Measurements from ENCODE around the gene SLC16A13. TPM values are rescaled to one million over a fixed set of nuclear protein-coding genes. Genes with fewer than 3 reads are reported as not detected.

The SLC16A13 gene
- total and polyA plus RNA-seq, 2 experiments from 2014 or later = 4.0 to 5.8 TPM

- Histone ChIP-seq H3K4me3 (no peak overlapping the region), H3K9me3 (ENCODE audit: low read depth) (no peaks in the 10 kb centered on the region), H3K36me3 (no peaks in the 10 kb centered on the region), H3K27me3 (no peaks in the 10 kb centered on the region), H3K4me1 (ENCODE audit: low read depth) (no peaks in the 10 kb centered on the region), H3K27ac (no peak overlapping the region)
- no peak for TF ChIP-seq CTCF (IDR thresholded peaks at IDR 0.05; ENCODE audit: low read depth, low read length)
- DNase-seq (ENCODE audit: low read depth in 1 of 2, low spot score in 1 of 2) = no peak
Measured at GRCh38 chr17:7078711-7079110, 42.9 kb downstream of the SLC16A13 start.

GRCh38 chr17:7079581-7080455 lies 44.0 kb downstream of the SLC16A13 start, which contains the start of gene CLEC10A:
TSS of gene CLEC10A (minus strand) at chr17:7080251. CDS start at chr17:7078812, 1,439 bp downstream.
- H3K36me3 ChIP-seq = no peaks in the 10 kb centered on the region
- no peaks in the 10 kb centered on the region for H3K27me3 ChIP-seq
- no peak for TF ChIP-seq CTCF (IDR thresholded peaks at IDR 0.05; ENCODE audit: low read depth, low read length)
- H3K4me1 ChIP-seq (ENCODE audit: low read depth) = no peaks in the 10 kb centered on the region
- H3K9me3 ChIP-seq (ENCODE audit: low read depth) = no peaks in the 10 kb centered on the region
- no peak for DNase-seq (ENCODE audit: low read depth in 1 of 2, low spot score in 1 of 2)
- H3K27ac ChIP-seq = no peak within 1 kb of the TSS
- H3K4me3 ChIP-seq = no peak within 1 kb of the TSS

GRCh38 chr17:7080456-7081041 lies 44.7 kb downstream of the SLC16A13 start:
- Histone ChIP-seq H3K36me3 (no peaks in the 10 kb centered on the region), H3K4me1 (ENCODE audit: low read depth) (no peaks in the 10 kb centered on the region), H3K9me3 (ENCODE audit: low read depth) (no peaks in the 10 kb centered on the region), H3K27ac (no peak overlapping the region), H3K4me3 (no peak overlapping the region), H3K27me3 (no peaks in the 10 kb centered on the region)
- DNase-seq (ENCODE audit: low read depth in 1 of 2, low spot score in 1 of 2) = no peak
- no peak for TF ChIP-seq CTCF (IDR thresholded peaks at IDR 0.05; ENCODE audit: low read depth, low read length)

GRCh38 chr17:7081341-7082062 lies 45.7 kb downstream of the SLC16A13 start:
- no peak for DNase-seq (ENCODE audit: low read depth in 1 of 2, low spot score in 1 of 2)
- Histone ChIP-seq H3K4me3 (no peak overlapping the region), H3K9me3 (ENCODE audit: low read depth) (no peaks in the 10 kb centered on the region), H3K27me3 (no peaks in the 10 kb centered on the region), H3K27ac (no peak overlapping the region), H3K4me1 (ENCODE audit: low read depth) (no peaks in the 10 kb centered on the region), H3K36me3 (no peaks in the 10 kb centered on the region)
- TF ChIP-seq CTCF (IDR thresholded peaks at IDR 0.05; ENCODE audit: low read depth, low read length) = no peak

GRCh38 chr17:7083592-7083991 lies 47.8 kb downstream of the SLC16A13 start:
- no peaks in the 10 kb centered on the region for H3K9me3 ChIP-seq (ENCODE audit: low read depth)
- no peaks in the 10 kb centered on the region for H3K27me3 ChIP-seq
- no peak for DNase-seq (ENCODE audit: low read depth in 1 of 2, low spot score in 1 of 2)
- no peaks in the 10 kb centered on the region for H3K4me1 ChIP-seq (ENCODE audit: low read depth)
- H3K36me3 ChIP-seq = no peaks in the 10 kb centered on the region
- H3K4me3 ChIP-seq = no peak overlapping the region
- H3K27ac ChIP-seq = no peak overlapping the region
- TF ChIP-seq CTCF (IDR thresholded peaks at IDR 0.05; ENCODE audit: low read depth, low read length) = no peak
